ENCODE data around the gene TRIM49.
"Not testable (repeated sequence)": the region's sequence is repeated elsewhere in the genome, so short reads cannot be mapped to it uniquely, and the experiment has no call there.

The TRIM49 gene, protein sequence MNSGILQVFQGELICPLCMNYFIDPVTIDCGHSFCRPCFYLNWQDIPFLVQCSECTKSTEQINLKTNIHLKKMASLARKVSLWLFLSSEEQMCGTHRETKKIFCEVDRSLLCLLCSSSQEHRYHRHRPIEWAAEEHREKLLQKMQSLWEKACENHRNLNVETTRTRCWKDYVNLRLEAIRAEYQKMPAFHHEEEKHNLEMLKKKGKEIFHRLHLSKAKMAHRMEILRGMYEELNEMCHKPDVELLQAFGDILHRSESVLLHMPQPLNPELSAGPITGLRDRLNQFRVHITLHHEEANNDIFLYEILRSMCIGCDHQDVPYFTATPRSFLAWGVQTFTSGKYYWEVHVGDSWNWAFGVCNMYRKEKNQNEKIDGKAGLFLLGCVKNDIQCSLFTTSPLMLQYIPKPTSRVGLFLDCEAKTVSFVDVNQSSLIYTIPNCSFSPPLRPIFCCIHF

DNA sequence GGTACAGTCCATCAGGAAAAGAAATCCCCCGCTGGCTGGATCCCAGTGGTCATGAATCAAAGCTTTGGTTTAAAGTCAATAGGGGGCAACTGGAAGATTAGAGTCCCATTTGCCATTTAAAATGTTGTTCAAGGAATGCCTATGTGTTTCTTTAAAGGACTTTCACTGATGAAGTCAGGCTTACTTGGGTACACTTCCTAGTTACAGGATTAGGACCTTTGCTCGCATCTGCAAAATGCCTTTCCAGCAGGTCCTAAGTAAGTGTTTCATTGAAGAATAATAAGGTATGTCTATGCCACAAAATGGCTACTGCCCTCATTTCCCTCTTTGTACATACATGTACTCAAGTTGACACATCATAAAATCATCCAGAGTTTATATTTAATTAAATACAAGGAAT is at the start of gene TRIM49:
Gene TRIM49, minus strand, starts transcription at position 101 of the 400 bp plus-strand sequence. CDS start 4,106 bp downstream, outside the sequence.
- POLR2A ChIA-PET; H3K4me1 ChIP-seq (ENCODE audit: control insufficient read depth, insufficient read depth, low read length); CTCF ChIA-PET; H3K27ac ChIP-seq (ENCODE audit: extremely low read depth, low read depth, low read length); H3K36me3 ChIP-seq (ENCODE audit: control insufficient read depth in 2 of 2, insufficient read depth in 1 of 2, low read length in 2 of 2); H3K4me3 ChIP-seq (ENCODE audit: low read depth, low read length); H3K9me3 ChIP-seq (ENCODE audit: control insufficient read depth, insufficient read depth, low read depth, low read length): not testable (repeated sequence)

DNA sequence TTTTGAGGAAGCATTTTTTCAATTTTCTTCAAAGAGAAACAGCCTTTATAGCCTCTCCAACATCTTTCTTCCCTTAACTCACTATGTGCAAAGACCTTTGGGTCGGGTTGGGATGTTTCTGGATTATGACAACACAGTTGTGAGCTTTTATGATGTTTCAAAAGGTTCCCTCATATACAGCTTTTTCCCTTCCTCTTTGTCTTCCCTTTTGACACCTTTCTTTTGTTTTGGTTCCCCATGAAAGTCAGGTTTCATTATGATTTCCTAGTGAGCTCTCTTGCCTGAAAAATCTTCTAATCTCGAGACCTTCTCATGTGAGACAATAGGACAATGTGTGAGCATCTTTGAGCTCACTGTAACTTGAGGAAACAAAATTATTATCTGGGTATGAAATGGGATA is 18.3 kb upstream of the TRIM49 start:
- H3K4me1 ChIP-seq (ENCODE audit: control insufficient read depth, insufficient read depth, low read length); H3K9me3 ChIP-seq (ENCODE audit: control insufficient read depth, insufficient read depth, low read depth, low read length); H3K27ac ChIP-seq (ENCODE audit: extremely low read depth, low read depth, low read length); CTCF ChIA-PET; POLR2A ChIA-PET; H3K36me3 ChIP-seq (ENCODE audit: control insufficient read depth in 2 of 2, insufficient read depth in 1 of 2, low read length in 2 of 2); H3K4me3 ChIP-seq (ENCODE audit: low read depth, low read length): not testable (repeated sequence)

DNA sequence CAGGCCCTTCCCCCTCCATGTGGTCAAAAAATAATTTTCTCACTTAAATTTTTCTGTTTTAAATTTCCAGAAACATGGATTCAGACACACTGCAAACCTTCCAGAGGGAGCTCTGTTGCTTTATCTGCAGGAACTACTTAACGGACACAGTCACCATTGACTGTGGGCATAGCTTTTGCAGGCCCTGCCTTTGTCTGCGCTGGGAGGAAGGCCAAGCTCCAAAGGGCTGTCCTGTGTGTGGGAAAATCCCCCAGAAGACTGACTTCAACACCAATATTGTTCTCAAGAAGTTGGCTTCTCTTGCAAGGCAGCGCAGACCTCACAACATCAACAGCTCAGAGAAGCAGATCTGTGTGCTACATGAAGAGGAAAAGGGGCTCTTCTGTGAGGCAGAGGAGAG is 11.6 kb upstream of the TRIM49 start:
- H3K4me3 ChIP-seq (ENCODE audit: low read depth, low read length); POLR2A ChIA-PET; H3K9me3 ChIP-seq (ENCODE audit: control insufficient read depth, insufficient read depth, low read depth, low read length); H3K27ac ChIP-seq (ENCODE audit: extremely low read depth, low read depth, low read length); H3K36me3 ChIP-seq (ENCODE audit: control insufficient read depth in 2 of 2, insufficient read depth in 1 of 2, low read length in 2 of 2); CTCF ChIA-PET; H3K4me1 ChIP-seq (ENCODE audit: control insufficient read depth, insufficient read depth, low read length): not testable (repeated sequence)

DNA sequence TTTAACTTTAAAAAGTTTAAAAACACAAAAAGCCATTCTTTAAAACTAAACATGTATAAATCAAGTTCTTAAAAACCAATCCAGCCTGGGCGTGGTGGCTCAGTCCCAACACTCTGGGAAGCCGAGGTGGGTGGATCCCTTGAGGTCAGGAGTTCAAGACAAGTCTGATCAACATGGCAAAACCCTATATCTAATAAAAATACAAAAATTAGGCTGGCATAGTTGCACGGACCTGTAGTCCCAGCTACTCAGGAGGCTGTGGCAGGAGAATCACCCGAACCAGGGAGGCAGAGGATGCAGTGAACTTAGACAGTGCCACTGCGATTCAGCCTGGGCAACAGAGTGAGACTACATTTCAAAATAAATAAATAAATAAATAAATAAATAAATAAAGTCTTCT is 5.2 kb upstream of the TRIM49 start:
- H3K9me3 ChIP-seq (ENCODE audit: control insufficient read depth, insufficient read depth, low read depth, low read length); H3K27ac ChIP-seq (ENCODE audit: extremely low read depth, low read depth, low read length); POLR2A ChIA-PET; H3K36me3 ChIP-seq (ENCODE audit: control insufficient read depth in 2 of 2, insufficient read depth in 1 of 2, low read length in 2 of 2); CTCF ChIA-PET; H3K4me1 ChIP-seq (ENCODE audit: control insufficient read depth, insufficient read depth, low read length); H3K4me3 ChIP-seq (ENCODE audit: low read depth, low read length): not testable (repeated sequence)

DNA sequence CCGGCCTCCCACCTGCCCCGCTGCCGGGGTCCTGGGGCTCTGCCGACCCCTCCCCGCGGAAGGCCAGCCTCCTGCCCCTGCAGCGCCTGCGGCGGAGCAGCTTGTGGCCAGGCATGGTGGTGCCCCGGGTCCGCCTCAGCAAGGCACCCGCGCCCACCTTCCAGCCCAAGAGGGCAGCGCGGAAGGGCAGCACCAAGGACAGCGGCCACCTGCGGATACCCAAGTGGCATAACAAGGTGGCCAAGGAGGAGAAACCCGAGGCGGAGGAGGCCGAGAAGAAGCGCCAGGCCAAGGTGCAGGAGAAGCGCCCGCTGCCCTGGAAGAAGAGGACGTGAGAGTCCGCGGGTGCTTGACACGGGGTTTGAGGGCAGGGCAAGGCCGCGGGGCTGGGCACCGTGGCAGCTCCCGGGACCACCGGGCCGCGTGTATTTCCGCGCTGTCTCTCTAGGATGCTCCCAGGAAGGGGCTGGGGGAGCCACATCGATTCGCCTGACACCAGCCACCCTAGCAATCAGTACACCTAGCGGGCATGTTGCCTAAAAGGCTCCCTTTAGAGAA is 20.8 kb downstream of the TRIM49 start:
- H3K9me3 ChIP-seq (ENCODE audit: control insufficient read depth, insufficient read depth, low read depth, low read length); POLR2A ChIA-PET; H3K4me3 ChIP-seq (ENCODE audit: low read depth, low read length); H3K36me3 ChIP-seq (ENCODE audit: control insufficient read depth in 2 of 2, insufficient read depth in 1 of 2, low read length in 2 of 2); H3K4me1 ChIP-seq (ENCODE audit: control insufficient read depth, insufficient read depth, low read length); H3K27ac ChIP-seq (ENCODE audit: extremely low read depth, low read depth, low read length); CTCF ChIA-PET: not testable (repeated sequence)

DNA sequence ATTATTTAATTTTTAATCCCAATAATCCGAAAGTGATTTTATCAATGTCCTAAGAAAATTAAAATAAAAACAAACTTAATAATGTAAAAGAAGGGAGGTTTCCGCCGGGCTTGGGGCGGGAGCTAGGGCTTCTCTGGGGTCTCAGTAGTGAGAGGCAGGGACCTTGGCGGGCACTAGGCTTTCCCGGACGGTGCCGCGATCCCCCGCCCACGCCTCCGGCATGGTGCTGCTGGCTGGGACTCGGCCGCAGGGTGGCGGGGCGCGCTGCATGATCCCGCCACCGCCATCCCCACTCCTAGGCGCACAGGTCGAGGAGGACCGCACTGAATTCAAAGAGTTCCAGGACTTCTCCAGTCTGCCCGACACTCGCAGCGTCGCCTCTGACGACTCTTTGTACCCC is 22.6 kb downstream of the TRIM49 start:
- H3K4me1 ChIP-seq (ENCODE audit: control insufficient read depth, insufficient read depth, low read length); H3K9me3 ChIP-seq (ENCODE audit: control insufficient read depth, insufficient read depth, low read depth, low read length); POLR2A ChIA-PET; H3K4me3 ChIP-seq (ENCODE audit: low read depth, low read length); H3K27ac ChIP-seq (ENCODE audit: extremely low read depth, low read depth, low read length); CTCF ChIA-PET; H3K36me3 ChIP-seq (ENCODE audit: control insufficient read depth in 2 of 2, insufficient read depth in 1 of 2, low read length in 2 of 2): not testable (repeated sequence)

GRCh38 chr11:89750822-89751221 is 57.6 kb downstream of the TRIM49 start:
- POLR2A ChIA-PET = not testable (repeated sequence)

More at GRCh38 chr11:89750822-89751221, 57.6 kb downstream of the TRIM49 start:
- H3K9me3 ChIP-seq (ENCODE audit: control insufficient read depth, insufficient read depth, low read depth, low read length); H3K27ac ChIP-seq (ENCODE audit: extremely low read depth, low read depth, low read length); CTCF ChIA-PET; H3K4me3 ChIP-seq (ENCODE audit: low read depth, low read length); H3K4me1 ChIP-seq (ENCODE audit: control insufficient read depth, insufficient read depth, low read length); H3K36me3 ChIP-seq (ENCODE audit: control insufficient read depth in 2 of 2, insufficient read depth in 1 of 2, low read length in 2 of 2): not testable (repeated sequence)

Data from HEK293 (cell line).